Measurements from ENCODE around the gene PRCP.

The PRCP gene

DNA sequence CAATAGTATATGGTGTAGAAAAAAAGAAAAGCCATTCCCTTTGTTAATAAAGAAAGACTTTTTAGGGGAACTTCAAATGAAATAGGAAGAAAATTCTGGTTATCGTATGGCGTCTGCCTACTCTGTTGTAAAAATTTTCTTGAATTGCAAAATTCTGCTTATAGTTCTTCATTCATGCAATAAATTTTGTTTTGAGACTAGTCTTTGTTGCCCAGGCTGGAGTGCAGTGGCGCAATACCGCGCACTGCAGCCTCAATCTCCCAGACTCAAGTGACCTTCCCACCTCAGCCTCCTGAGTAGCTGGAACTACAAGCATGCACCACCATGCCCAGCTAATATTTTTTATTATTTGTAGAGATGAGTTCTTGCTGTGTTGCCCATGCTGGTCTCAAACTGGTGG lies 7.1 kb upstream of the PRCP start:
- DNase-seq (ENCODE audit: low read depth, low spot score), result no peak

- DNase-seq (ENCODE audit: low read depth, low spot score), result no peak
These were observed 6.7 kb upstream of the PRCP start for GRCh38 chr11:82906931-82907330.

GRCh38 chr11:82906236-82906635 lies 6.0 kb upstream of the PRCP start:
- DNase-seq (ENCODE audit: low read depth, low spot score), result no peak

DNA sequence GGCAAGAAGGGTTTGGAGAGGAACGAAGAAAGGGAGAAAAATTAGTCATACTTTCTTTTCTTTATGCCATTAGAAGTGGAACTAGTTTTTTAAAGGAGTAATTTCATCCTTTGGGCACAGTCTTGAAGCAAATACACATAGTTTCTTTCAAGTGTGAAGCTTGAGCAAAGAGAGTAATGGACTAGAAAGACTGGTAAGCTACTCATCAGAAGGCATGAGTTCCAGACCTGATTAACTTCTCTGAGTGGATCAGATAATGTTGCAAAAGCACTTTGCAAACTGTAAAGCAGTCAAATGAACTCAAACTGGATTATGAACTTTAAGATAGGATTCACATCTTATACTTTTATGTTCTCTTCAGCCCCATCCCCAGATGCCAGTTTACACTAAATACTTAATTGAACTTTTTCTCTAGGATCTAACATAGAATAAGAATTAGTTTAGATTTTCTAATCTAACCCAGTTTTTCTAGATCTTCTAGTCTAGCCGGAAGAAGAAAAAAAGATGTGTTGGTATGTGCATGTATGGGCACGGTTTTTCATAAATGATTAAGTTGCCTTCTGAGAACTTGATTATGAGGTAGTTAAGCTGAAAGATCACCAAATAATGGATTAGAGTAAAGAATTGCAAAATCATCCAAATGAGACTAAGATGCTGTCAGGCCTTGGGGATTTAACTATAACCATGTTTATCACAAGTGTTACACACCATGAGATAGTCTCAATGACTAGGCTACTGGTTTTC lies 3.8 kb upstream of the PRCP start:
- DNase-seq (ENCODE audit: low read depth, low spot score), result no peak

DNA sequence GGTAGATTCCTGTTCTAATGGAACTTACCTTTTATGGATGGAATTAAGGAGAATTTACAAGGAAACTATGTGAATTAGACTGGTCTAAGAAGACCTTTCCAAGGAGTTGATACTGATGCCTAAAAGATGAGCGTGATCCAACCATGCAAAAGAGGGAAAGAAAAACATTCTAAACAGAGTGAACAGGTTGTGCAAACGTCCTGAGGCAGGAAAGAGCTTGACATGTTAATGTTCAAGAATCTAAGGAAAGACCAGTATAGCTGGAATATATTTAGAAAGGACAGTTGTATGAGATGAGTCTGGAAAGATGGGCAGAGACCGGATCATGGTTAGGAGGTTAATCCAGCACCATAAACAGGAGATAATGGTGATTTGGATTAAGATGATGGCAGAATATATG lies 2.6 kb upstream of the PRCP start:
- no peak for DNase-seq (ENCODE audit: low read depth, low spot score)

DNA sequence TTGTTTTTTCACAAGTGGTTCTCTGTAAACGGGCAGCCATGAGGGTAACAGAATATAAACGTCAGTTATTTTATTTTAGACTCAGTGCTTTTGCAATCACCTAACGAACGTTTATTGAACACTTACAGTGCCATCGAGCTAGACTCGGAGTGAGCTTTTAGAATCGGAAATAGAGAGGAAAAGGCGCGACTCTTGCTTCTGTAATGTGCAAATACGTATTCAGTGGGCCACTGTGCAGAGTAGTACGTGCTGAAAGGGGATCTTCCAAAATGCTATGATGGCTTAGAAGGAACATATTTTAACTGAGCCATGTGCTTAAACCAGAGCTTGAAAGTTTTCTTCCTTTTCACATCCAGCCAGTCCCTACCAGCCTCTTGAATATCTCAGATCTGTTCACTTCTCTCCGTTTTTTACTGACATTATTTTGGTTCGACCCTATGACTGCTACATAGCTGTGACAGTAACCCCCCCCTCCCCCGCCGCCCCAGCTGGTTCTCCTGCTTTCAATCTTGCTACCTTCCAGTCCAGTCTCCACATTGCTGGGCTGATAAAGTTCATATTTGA lies 1.8 kb upstream of the PRCP start:
- peak; percentile 11 for DNase-seq (ENCODE audit: low read depth, low spot score)

GRCh38 chr11:82901165-82901921 lies 1.1 kb upstream of the PRCP start, which contains the start of gene DDIAS:
Gene DDIAS, plus strand, starts transcription at chr11:82901736. Its CDS starts 13,003 bp downstream, at chr11:82914739.
- DNase-seq (ENCODE audit: low read depth, low spot score), result peak; percentile 98

DNA sequence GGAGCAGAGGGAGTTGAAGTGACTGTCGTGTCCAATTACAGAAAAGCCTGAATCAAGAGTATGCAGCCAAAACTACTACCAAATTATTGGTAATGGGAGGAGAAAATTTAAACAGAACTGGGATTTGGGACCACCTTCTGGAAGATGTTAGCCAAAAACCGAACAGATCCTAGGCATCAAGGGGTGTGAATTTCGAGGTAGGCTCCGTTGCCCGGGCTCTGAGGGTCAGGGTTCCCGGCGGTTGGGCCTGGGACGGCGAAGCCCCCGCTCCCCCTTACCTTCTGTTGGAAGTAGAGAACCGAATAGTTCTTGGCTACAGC lies 313 bp downstream of the PRCP start:
- DNase-seq (ENCODE audit: low read depth, low spot score), result no peak

DNA sequence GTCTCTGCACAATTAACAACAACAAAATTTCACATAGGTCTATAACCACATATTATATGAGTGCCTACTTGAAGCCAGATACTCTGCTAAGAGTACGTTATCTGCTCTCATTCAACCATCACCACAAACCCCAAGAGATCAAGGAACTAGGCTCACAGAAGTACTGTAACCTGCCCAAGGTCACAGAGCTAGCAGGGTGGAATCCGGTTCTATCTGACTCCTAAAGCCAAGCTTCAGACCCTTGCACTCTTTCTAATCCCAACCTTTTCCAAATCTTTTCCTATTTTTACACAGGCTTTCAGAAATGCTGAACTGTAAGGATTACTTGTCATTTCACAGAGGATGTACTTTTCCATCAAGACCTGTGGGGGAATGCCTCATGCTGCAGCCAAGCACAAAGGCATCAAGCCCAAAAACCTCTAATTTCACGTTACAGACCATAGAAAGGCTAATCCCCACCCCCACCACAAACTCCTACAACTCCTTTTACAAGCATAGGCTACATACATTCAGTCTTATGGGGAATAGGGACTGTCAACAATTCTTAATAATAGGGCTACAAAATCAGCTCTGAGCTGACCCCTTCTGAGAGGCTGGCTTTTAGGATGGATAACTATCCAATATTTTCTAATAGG lies 927 bp downstream of the PRCP start:
- peak; percentile 17 for DNase-seq (ENCODE audit: low read depth, low spot score)

DNA sequence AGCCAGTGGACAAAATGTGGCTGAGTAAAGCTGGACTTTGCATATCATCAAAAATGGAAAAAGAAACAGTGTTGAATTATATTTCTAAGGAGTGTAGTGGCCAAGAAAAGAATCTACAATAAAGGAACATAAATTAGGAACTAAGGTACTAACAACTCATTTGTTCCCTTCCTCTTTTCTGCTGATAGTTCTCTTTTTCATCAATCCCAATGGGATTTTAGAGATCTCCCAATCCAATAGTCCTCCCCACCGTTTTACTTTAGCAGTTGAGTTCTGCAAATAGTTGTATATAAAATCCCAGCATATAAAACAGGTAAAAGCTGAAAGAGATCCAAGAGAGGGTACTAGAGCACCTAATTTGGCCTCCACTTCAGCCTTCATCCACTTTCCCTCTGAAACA lies 2.0 kb downstream of the PRCP start:
- DNase-seq (ENCODE audit: low read depth, low spot score), result no peak

DNA sequence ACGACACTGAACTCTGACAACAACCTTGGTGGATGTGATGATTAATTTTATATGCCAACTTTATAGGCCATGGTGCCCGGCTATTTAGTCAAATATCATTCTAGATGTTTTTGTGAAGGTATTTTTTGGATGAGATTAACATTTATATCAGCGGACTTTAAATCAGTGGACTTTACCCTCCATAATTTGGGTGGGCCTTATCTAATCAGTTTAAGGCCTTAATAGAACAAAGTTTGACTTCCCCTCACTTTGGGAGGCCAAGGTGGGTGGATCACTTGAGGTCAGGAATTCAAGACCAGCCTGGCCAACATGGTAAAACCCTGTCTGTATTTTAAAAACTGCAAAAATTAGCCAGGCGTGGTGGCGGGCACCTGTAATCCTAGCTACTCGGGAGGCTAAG lies 4.0 kb downstream of the PRCP start:
- no peak for DNase-seq (ENCODE audit: low read depth, low spot score)

DNA sequence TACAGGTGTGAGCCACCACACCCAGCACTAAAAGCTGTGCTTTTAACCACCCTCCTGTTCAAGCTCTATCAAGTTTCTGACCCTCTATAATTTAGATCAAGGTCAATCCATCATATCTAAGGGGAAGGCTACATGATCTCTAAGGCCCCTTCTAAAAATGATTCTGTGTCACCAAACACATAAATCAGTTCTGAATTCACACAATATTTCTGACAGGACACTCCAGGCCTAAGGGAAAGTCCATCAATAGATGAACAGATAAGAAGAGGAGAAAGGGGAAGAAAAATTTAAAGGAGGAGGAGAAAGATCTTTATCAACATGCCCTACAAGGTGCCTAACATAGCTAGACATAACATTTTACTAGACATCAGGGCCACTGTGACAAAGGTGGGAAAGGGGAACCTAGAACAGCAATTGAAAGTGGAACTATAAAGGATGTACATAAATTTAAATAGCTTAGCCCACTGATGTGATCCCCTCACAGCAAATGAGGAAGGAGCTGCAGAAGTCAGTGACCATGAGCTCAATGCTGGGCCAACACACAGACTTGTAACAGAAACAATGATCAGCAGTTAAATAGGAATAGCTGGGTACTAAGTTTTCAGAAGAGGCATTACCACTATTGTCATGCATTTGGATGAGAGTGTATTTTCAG lies 4.7 kb downstream of the PRCP start:
- DNase-seq (ENCODE audit: low read depth, low spot score), result no peak

GRCh38 chr11:82892611-82893169 lies 7.5 kb downstream of the PRCP start:
- no peak for DNase-seq (ENCODE audit: low read depth, low spot score)

DNA sequence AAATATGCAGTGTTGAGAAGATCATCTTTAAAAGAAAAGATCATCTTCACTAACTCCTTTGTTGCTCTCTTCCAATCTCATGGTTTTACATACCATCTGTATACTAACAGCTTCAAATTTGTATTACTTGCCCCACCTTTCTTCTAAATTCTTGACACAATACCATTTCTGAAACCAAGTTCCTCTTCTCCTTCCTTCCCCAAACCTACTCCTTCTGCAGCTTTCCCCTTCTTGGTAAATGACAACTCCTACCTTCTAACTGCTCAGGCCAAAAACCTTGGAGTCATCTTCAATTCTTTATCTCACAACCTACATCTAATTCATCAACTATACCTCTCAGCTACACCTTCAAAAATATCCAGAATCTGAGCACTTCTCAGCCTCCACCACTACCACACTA lies 9.3 kb downstream of the PRCP start:
- no peak for DNase-seq (ENCODE audit: low read depth, low spot score)

DNA sequence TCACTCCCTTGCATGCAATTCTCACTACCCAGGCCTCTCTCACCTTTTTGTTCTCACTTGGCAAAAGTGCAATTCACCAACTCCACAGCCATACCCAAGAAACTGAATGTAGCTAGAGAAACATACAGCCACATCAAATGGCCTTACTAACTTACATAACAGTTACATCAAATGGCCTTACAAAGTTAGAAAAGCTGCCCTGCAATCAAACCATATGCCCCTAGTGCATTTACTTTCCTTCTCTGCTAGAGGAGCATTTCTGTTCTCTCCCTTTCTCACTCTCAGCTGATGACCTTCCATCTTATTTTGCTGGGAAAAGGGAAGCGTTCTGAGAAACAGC lies 10.3 kb downstream of the PRCP start:
- no peak for DNase-seq (ENCODE audit: low read depth, low spot score)

- DNase-seq (ENCODE audit: low read depth, low spot score), result no peak
These were observed 10.9 kb downstream of the PRCP start for GRCh38 chr11:82889133-82890001.

GRCh38 chr11:82883853-82884252 lies 16.4 kb downstream of the PRCP start:
- no peak for DNase-seq (ENCODE audit: low read depth, low spot score)

- DNase-seq (ENCODE audit: low read depth, low spot score), result peak; percentile 23
These were observed 25.3 kb downstream of the PRCP start for GRCh38 chr11:82874646-82875523.

DNA sequence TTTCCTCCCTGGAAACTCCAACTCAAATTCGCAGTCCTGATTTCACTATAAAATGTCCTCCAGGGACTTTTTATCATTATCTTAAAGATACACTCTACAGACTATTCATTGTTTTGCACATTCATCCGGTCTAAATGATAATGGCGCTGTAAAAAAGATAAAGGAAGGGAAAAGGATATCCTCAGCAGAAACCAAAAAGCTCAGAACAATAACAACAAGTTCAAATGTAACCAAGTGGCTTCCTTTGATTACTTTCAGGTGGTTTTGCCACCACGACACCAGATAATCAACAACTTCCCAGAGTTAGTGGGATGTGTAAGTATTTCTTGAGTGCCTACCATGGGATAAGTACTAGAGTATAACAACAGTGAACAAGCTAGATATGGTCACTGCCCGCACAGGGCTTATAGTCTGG lies 26.3 kb downstream of the PRCP start:
- DNase-seq (ENCODE audit: low read depth, low spot score), result no peak

All from ELF-1 (cell line).